GM19240 (cell line): Measurements from ENCODE around the gene FHL2.

Source experiments
- DNase-seq: peaks from one replicate; pipeline ENCODE4 v3.0.0; 2011; ENCODE audit warnings: low spot score; ENCODE audit not compliant: insufficient read length

The FHL2 gene

DNA sequence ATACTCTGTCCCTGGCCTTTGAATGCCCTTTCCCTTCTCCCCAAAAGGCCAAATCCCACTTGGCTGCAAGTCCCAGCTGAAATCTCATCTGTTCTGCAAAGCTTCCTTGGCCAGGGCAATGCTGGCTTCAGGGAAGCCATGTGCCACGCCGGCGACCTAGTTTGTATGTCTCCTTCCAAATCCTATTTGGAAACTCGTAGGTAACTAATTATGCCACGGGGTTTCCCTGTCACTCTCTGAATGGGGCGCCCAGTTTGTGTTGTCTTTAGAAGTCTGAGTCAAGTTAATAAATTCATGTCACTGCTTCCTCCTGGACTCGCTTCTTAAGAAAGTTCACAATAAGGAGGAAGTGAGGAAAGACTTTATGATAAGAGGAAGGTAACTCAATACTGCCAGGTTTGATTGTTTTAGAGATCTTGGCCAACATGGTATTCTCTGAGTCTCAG lies 19.1 kb downstream of the FHL2 start:
- no peak for DNase-seq

DNA sequence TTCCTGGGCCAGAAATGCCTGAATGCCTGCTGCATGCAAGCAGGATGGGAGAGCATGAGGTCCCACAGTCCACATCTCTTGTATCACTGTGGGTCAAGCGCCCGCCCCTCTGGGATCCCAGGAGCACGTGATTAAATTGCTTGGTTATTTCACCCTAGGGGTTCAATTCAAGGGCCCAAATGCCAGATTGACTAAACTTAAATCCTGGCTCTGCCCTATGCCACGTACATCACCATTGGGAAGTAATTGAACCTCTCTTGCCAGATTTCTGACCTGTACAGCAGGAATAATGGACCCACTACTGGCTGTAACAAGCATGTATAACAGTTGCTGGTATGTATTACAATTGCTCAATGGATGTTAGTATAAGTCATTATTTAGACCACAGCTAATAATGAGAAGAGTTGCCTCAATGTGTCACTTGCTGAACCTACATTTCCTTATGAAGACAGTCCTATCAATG lies 19.9 kb downstream of the FHL2 start:
- no peak for DNase-seq

DNA sequence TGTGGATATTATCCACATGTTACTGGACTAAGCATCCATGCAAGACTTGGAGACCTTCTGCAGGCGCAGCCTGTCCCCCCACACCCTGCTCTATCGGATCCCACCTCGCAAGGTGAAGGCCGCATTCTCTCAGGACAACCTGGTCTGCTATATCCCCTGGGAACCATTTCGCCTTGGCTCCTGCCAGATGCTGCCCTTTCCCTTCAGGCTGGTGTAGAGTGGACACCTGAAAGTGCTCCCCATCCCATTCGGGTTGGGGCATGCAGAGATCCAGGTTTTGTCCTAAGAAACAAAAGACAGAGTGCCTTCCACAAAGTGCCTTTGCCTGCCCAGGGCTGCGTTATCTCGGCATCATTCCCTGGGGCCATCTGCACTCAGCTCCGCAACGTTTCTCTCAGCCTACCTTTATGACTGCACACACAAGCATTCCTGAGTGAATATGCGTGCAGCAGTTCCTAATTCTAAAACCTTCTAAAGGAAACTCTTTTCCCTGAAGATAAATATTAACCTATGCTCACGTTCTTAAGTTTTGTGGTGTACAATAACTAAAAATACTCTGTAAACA lies 20.5 kb downstream of the FHL2 start:
- DNase-seq, result no peak

DNA sequence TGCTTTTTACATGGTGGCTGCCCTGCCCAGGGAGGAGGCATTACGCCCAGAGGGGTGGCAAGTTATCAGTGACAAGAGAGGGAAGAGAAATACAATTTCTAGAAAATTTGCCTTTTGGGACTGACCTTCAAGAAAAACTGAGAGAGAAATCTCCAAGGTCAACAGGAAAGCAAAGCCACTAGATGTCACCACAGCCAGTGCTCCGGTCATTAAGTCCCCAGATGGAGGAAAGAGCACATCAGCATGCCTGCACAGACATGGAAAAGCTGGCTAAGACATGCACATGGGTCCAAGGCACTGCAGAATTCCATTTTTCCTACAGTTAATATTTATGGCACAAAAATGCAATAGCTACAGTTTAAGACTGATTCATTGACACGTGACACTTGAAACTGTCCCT lies 21.0 kb downstream of the FHL2 start:
- DNase-seq, result no peak

DNA sequence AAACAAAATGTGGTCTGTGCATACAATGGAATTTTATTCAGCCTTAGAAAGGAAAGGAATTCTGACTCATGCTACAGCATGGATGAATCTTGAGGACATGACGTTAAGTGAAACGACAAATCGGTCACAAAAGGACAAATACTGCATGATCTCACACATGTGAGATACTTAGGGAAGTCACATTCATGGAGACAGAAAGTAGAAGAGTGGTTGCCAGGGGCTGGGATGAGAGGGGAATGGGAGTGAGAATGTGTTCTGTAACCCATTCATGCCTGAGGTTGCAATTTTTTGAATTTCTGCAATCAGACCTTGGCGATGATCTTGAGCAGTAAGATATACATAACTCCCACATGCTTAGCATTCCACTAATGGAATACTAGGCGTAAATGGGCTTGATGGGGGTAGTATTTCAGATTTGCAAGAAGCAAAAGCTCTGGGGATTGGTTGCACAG lies 22.0 kb downstream of the FHL2 start:
- no peak for DNase-seq

DNA sequence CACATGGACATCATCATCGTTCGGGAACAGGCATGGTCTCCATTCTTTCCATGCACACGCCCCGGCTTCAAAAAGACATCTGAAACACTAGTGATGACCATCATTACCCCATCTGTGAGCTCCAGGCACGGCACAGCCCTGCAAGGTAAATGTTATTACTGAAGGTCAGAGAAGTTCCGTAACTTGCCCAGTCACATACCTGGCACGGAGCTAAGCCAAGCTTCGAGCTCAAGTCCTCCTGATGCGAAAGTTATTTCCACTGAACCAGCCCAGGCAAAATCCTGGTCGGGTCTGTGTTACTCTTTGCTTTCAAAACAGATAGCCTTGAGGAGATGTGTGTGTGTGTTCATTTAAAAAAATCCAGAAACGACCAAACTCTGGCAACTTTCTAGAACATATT lies 22.8 kb downstream of the FHL2 start:
- no peak for DNase-seq

DNA sequence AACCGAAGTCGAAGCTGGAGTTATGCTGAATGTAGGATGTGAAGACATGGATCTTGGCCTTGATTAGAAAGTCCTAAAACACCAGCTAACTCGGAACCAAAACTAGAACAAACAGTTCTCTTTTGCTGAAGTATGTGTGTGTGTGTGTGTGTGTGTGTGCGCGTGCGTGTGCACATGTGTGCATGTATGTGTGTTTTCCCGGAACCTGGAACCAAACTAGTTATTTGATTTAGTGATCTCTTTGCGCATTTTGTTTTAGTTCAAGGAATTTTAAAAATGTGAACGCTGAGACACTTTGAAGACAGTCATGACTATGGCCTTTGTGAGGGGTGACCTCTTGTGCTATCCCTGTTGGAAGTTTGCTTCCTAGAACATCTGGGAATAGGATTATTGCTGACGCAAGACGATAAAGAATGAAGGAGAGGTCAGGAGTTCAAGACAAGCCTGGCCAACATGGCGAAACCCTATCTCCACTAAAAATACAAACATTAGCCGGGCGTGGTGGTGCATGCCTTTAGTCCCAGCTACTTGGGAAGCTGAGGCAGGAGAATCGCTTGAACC lies 23.8 kb downstream of the FHL2 start:
- DNase-seq, result no peak

DNA sequence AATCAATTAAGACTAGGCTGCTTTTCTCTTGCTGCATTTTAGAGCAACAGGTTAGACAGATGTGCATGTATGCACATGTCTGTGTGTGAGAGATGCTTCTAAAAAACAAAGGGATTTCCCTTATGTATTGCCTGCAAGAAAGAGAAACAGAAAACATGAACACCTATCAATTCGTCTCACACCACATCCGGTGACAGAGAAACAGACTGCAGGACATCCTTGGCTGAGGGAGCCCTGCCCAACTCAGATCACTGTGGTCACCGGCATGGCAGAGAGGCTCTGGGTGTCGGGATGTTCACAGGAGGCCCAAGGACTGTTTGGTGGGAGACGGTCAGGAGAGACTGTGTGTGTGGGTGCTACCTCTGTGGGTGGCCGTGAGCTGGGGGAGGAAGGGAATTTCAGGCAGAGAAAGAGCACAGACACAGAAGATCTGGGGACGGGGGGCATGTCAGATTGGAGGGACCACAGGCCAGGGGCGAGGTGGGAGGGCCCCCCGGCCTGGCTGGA lies 24.9 kb downstream of the FHL2 start:
- peak; percentile 17 for DNase-seq

DNA sequence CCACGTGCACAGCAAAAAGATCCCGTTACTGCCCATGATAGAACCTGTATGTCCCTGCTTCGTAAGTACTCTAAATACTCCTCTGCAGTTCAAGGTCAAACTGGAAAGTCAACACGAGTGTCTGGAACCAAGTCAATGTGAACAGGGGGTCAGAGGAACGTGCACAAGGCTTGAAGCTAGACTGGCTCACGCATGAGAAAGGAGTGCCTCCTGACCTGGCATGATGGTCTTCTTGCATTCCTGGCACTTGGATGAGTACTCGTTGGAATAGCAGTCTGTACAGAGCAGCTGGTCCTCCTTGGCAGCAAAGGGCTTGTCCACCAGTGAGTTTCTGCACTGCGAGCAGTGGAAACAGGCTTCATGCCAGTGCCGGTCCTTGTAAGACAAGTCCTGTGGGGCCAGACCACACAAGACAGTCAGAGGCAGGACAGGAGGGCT lies 25.5 kb downstream of the FHL2 start:
- DNase-seq, result no peak

DNA sequence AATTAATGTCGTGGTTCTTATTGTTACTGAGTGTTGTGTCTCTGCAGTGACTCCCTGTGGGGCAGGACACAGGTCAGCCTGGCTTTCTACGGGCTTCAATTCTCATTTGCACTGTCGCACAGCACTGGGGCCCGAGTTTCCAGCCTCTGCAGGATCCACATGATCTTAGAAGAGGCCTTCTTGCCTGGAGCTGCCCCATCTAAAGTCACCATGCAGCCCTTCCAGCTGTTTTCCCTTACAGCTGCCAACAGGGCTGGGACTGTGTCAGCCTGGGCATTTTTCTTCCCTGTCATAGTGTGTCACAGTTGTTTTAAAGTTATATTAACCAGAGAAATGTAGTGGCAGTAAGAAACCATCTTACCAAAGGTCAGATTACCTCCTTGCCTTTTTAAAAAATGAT lies 27.0 kb downstream of the FHL2 start:
- DNase-seq, result no peak

DNA sequence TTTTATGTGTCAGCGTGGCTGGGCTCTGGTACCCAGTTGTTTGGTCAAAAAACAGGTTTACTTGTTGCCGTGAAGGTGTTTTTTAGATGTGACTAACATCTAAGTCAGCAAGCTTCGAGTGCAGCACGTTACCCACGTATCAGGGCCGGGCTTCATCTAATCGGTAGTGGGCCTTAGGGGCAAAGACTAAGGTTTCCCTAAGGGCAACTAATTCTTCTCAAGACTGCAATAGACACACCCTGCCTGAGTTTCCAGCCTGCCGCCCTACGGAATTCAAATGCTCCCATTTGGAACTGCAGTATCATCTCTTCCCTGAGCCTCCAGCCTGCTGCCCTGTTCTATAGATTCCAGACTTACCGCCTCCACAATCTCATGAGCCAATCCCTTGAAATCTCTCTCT lies 27.7 kb downstream of the FHL2 start:
- no peak for DNase-seq

DNA sequence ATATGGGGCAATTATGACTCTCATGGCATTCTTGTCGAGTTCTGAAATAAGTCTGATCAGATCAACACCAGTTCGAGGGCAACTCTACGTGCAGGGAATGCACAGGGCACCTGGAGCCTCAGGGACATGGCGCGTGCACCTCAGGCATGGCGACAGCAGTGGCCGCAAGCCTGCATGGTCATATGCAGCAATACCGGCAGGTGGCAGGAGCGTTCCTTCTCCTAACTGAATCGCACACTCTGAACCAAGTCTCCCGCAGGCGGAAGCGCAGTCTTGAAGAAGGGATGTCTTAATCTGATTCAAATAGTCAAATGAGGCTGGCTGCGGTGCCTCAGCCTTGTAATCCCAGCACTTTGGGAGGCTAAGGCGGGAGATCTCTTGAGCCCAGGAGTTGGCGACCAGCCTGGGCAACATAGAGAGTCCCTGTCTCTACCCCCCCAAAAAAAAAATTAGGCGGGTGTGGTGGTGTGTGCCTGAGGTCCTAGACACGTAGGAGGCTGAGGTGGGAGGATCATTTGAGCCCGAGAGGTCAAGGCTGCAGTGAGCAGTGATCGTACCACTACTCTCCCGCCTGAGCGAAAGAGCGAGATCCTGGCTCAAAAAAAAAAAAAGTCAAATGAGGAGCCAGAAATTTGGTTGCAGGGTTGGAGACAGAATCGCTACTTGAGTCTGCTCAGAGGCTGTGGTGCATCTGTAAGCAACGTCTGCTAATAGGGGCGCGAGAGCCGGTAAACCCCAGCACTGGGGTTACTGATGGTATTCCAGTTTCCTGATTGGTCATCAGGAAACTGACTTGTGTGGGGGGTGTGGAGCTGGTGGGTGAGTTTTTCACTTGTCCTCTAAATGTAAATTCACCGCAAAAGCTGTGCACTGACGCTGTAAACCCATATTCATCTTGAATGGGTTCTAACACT lies 28.8 kb downstream of the FHL2 start:
- peak; percentile 61 for DNase-seq

DNA sequence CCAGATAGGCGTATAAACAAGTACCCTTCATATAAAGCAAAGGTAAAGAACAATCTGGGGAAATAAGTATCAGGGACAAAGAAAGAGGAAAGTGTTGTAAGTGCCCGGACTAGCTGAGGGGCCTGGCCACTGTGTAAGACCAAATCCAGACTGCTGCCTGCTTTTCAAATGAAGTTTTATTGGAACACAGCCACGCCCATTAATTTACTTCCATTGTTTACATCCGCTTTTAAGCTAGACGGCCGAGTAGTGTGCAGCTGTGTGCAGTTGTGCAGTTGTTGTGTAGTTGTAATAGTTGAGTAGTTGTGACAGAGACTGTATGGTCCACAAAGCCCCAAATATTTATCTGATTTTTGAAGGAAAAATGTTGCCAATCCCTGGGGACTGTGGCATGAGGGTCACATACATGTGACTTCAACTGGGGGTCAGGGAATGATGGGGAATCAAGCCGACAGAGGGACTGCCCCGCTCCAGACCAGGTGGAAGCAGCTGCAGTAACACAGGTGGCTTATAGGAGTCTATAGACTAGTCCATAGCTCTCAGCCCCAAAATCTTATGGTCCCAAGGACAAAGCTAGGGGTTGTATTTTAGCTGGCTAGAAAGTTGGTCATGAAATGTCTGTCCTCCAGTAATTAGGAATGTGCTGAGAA lies 30.0 kb downstream of the FHL2 start:
- DNase-seq, result no peak

DNA sequence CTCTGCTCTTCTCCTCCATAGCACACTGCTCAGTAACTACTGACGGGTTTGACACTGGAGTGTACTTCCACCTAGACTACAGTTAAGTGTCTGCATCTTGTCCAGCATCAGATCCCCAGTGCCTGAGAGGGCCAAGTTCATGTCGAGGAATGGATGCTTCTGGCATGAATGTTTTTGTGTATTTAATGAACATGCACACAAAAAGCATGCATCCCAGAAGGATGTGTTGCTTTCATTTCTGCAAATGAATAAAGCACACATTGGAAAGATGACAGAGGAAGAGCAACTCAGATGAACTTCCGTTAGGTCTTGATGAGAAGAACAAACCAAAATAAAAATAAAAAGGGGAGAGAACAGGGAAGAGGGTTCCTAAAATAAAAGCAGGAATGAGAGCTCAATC lies 33.6 kb downstream of the FHL2 start:
- no peak for DNase-seq

DNA sequence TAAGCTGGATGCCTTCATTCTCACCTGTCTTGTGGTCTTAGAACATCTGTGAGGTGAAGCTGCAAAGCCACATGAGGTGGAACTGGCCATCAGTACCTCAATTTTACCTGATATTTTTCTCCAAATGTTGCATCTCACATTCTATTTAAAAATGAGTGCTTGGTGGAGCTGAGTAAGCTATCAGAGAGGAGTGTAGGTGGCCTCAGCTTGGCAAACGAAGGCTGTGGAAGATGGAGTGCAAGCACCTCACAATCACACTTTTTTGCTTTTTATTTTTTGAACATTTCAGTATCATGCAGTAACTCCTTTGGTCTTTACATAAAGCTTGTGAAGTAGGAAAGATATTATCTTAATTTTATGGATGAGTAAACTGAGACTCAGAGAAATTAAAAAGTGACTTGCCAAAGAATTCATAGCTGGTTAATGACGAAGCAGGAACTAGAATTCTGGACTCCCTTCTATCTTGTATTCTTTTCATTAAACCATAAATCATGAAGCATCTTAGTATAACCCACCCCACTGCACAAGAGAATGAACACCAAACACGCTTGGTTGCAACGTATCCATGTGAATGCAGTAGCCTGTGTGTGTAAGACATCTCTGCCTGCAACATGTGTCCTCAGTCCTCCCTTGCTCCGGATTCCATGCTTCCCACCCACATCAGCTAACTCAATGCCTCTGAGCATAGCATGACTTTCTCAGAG lies 34.3 kb downstream of the FHL2 start:
- no peak for DNase-seq

DNA sequence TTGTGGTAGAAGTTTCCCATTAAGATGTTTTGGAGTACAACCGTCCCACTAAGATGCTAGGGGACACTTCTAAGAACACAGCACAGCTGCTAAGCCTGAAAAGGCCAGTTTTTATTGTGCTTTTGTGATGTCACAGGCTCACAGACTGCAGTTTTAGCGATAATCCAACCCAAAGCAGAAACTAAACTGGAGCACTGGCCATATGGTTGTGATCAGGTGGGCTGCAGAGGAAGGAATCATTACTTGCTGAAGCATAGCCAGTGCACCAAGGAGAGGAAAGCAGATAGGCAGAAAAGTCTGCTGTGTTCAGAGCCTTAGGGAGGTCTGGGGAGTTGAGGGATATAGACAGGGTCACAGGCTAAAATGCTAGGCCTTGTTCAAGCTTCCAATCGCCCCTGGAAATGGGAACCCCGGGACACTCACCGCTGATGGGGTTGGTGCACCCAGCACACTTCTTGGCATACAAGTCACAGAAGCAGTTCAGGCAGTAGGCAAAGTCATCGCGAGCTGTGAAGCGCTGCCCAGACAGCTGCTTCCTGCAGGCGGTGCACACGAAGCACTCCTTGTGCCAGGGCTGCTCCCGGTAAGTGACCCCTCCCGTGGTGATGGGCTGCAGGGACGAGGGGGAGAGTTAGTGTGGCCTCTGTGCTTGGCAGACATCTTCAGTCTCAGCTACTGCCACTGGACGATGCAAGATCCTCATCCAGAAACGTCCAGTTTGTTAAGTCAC lies 35.8 kb downstream of the FHL2 start:
- no peak for DNase-seq

DNA sequence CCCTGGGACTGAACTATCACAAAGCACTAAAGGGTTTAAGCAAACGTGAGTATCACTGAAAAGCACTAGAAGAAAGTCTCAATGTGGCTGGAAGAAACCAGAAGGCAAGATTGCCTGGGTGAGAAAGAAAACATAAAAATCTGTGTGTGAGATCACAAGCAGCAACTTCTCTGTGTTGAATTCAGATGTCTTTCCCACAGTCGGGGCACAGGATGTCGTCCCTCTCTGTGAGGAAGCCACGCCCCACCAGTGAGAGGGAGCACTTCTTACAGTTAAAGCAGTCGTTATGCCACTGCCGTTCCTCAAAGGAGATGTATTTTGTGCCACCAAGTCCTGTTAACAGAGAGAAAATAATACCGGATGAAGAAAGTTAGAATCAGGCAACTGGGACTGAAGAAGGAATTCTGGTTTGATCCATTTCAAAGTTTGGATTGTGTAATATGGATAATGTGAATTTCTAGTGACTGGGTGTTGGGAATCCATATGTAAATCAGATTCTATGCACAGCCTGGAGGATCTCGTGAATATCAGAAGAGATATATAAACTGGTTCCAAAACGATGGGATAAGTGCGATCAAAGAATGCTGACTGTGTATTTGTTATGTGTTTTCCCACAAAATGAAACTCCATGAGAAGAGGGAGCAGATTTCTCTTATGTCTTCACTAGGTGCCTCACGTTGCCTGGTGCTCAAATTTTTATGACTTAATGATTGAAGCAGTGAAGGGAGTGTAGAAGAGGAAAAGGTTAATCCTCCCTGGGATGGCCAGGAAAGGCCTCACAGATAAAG lies 37.6 kb downstream of the FHL2 start:
- no peak for DNase-seq

DNA sequence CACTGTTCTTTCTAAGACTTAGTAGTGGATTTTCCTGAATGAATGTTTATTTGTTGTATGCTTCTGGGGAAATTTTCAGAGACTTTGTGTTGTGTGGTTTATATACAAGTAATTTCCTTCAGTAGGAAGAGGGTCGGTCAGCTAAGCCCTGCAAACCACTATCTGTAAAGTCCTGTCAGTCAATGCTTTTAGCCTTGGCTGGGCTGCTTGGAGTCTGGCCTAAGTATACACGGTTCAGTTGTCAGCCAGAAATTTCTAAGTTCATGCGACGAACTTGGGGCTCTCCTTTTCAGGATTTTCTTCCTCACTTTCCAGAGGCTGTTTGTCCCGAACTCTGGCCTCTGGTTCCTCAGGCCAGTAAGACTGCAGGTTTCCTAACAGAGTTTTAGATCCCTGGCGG lies 40.3 kb downstream of the FHL2 start:
- no peak for DNase-seq

DNA sequence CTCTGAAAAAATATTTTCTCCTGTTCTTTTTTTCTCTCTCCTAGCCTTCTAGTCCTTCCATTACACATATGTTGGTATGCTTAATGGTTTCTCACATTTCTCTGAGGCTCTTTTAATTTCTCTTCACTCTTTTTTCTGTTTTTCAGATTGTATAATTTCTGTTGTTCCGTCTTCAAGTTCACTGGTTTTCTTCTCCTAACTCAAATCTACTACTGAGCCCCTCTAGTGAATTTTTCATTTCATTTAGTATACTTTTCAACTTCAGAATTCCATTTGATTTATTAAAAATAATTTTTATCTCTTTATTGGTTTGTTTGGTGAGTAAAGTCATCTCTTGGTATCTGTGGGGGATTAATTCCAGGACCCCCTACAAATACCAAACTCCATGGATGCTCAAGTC lies 41.7 kb downstream of the FHL2 start:
- no peak for DNase-seq
